Coronary artery (tissue), 2 donors: ENCODE data around the gene MYO5A.
A peak's percentile ranks its signal among the peaks of the same experiment; 100 is the strongest.
"Not testable (repeated sequence)": the region's sequence is repeated elsewhere in the genome, so short reads cannot be mapped to it uniquely, and the experiment has no call there.

Source experiments
- DNase-seq: peaks from one replicate; pipeline ENCODE4 v3.0.0-alpha.2; 2017; ENCODE audit warnings: low spot score
- H3K27ac ChIP-seq, 2 donors: fragments of 200-600 bp; sonication (generic); one replicate each; pipeline ENCODE4 v1.5.1; 2016 to 2019
- H3K4me3 ChIP-seq: fragments of 200-600 bp; sonication (generic); 2 replicates; pipeline ENCODE4 v1.5.1; 2016; ENCODE audit warnings: mild to moderate bottlenecking, moderate library complexity
- CTCF ChIP-seq: fragments of 200-600 bp; sonication (generic); IDR thresholded peaks from one replicate; pipeline ENCODE4 v1.5.1; 2019; ENCODE audit warnings: antibody characterized with exemption

The MYO5A gene

GRCh38 chr15:52492132-52492531, 36.5 kb downstream of the MYO5A start:
- TF ChIP-seq CTCF = no peak
- Histone ChIP-seq H3K27ac (peak overlapping the region in 1 of 2 donors; percentile 15), H3K4me3 (no peak overlapping the region)
- DNase-seq = no peak

- TF ChIP-seq CTCF = no peak
- Histone ChIP-seq H3K4me3 (no peak overlapping the region), H3K27ac (no peak overlapping the region)
- DNase-seq = no peak
These were observed 37.2 kb downstream of the MYO5A start for GRCh38 chr15:52491472-52491871.

- not testable (repeated sequence) for H3K27ac ChIP-seq, H3K4me3 ChIP-seq, DNase-seq
These were observed 39.2 kb downstream of the MYO5A start for GRCh38 chr15:52489430-52489829.

GRCh38 chr15:52488830-52489229, 39.9 kb downstream of the MYO5A start:
- no peak for TF ChIP-seq CTCF
- DNase-seq = no peak
- Histone ChIP-seq H3K4me3 (no peak overlapping the region), H3K27ac (no peak overlapping the region)

- no peak overlapping the region for H3K27ac ChIP-seq
- no peak overlapping the region for H3K4me3 ChIP-seq
- DNase-seq = no peak
- TF ChIP-seq CTCF = no peak
These were observed 42.4 kb downstream of the MYO5A start for GRCh38 chr15:52486003-52486996.

- no peak for TF ChIP-seq CTCF
- no peak overlapping the region for H3K27ac ChIP-seq
- DNase-seq = no peak
- no peak overlapping the region for H3K4me3 ChIP-seq
These were observed 43.4 kb downstream of the MYO5A start for GRCh38 chr15:52485290-52485689.

GRCh38 chr15:52483707-52484106, 45.0 kb downstream of the MYO5A start:
- Histone ChIP-seq H3K4me3 (no peak overlapping the region), H3K27ac (peak overlapping the region; percentile 32 to 75)
- DNase-seq = no peak
- TF ChIP-seq CTCF = no peak
